Osteoblast (primary cell): ENCODE data around the gene PTOV1. TPM values are rescaled to one million over a fixed set of nuclear protein-coding genes. Genes with fewer than 3 reads are reported as not detected.

ENCODE experiments used
- DNase-seq: peaks from one replicate; pipeline ENCODE4 v3.0.0; 2011; ENCODE audit warnings: low spot score, mixed read lengths; ENCODE audit not compliant: insufficient read length; ENCODE audit errors: missing footprints
- H2AFZ ChIP-seq: 2 replicates; pipeline ENCODE4 v1.6.0; 2011; ENCODE audit warnings: mild to moderate bottlenecking, low read length
- H3K27ac ChIP-seq: 2 replicates; pipeline ENCODE4 v1.5.1; 2011; ENCODE audit warnings: mild to moderate bottlenecking, low read depth, low read length, moderate library complexity
- H3K27me3 ChIP-seq: 2 replicates; pipeline ENCODE4 v1.6.0; 2012; ENCODE audit warnings: mild to moderate bottlenecking, control low read depth, inconsistent platforms, low read length, moderate library complexity; ENCODE audit not compliant: insufficient read depth
- H3K36me3 ChIP-seq: 2 replicates; pipeline ENCODE4 v1.5.1; 2011; ENCODE audit warnings: mild to moderate bottlenecking, low read length, control low read depth, moderate library complexity; ENCODE audit not compliant: insufficient read depth
- H3K4me1 ChIP-seq: 2 replicates; pipeline ENCODE4 v1.5.1; 2011; ENCODE audit warnings: mild to moderate bottlenecking, low read length, control low read depth, moderate library complexity; ENCODE audit not compliant: insufficient read depth
- H3K4me2 ChIP-seq: 2 replicates; pipeline ENCODE4 v1.6.0; 2011; ENCODE audit warnings: mild to moderate bottlenecking, low read length; ENCODE audit not compliant: insufficient read depth
- H3K4me3 ChIP-seq: fragments of 200-600 bp; sonication (generic); 3 replicates; pipeline ENCODE4 v1.5.1; 2012; ENCODE audit warnings: mild to moderate bottlenecking, low read length, inconsistent platforms; ENCODE audit not compliant: insufficient read depth
- H3K79me2 ChIP-seq: 2 replicates; pipeline ENCODE4 v1.6.0; 2012; ENCODE audit warnings: mild to moderate bottlenecking, low read length, control low read depth, inconsistent platforms; ENCODE audit not compliant: insufficient read depth
- H3K9me3 ChIP-seq: 2 replicates; pipeline ENCODE4 v1.5.1; 2011; ENCODE audit warnings: low read depth, low read length, control low read depth
- H4K20me1 ChIP-seq: 2 replicates; pipeline ENCODE4 v1.6.0; 2012; ENCODE audit warnings: mild to moderate bottlenecking, low read length, control low read depth; ENCODE audit not compliant: insufficient read depth
- total RNA-seq: library from RNA; depleted of rRNA; stranded (reverse); fragments of >200 nt; gene quantifications from 2 replicates; pipeline ENCODE4 v1.2.3, GENCODE V29; 2012
- TF ChIP-seq, protein P1 (sequence below): IDR thresholded peaks from 2 replicates; pipeline ENCODE4 v1.5.1; 2011; ENCODE audit warnings: mild to moderate bottlenecking, low read depth, low read length, moderate library complexity; ENCODE audit errors: extremely low read depth

PTOV1 gene
- total RNA-seq, 1 donor, result 39.4 TPM

DNA sequence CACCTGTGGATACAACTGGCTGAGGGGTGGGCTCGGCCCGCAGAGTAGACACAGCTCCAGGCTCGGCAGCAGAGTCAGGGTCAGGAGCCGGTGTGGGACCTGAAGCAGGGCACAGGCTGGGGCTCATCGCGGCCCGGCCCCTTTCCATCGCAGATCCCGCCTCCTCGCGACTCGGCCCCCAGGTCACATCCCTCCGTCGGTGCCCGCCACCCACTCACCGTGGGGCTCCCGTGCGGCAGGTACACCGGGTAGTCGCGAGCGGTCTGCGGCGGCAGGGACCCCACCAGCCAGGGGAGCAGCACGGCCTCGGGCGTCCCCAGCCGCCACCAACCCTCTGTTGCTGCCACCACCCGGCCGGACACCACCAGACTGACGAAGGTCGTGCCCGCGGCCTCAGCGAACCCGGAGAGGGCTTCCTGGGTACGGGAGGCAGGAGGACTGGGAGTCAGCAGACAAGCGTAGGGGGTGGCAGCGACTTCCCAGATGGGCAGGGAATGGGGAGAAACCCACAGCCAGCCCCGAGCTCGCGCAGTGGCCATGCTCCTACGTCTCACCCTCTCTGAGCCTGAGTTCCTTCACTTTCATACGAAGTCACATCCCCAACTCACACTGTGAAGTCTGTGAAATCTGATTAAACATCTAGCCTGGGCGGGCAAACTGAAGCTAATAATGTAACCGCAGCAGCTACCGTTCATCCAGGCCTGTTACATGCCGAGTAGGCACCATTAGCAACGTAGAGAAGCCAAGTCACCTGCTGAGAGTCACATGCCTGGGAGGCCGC is 41.6 kb upstream of the PTOV1 start:
- DNase-seq, result peak; percentile 93
- no peaks in the 10 kb centered on the region for H3K79me2 ChIP-seq
- TF ChIP-seq, protein P1, sequence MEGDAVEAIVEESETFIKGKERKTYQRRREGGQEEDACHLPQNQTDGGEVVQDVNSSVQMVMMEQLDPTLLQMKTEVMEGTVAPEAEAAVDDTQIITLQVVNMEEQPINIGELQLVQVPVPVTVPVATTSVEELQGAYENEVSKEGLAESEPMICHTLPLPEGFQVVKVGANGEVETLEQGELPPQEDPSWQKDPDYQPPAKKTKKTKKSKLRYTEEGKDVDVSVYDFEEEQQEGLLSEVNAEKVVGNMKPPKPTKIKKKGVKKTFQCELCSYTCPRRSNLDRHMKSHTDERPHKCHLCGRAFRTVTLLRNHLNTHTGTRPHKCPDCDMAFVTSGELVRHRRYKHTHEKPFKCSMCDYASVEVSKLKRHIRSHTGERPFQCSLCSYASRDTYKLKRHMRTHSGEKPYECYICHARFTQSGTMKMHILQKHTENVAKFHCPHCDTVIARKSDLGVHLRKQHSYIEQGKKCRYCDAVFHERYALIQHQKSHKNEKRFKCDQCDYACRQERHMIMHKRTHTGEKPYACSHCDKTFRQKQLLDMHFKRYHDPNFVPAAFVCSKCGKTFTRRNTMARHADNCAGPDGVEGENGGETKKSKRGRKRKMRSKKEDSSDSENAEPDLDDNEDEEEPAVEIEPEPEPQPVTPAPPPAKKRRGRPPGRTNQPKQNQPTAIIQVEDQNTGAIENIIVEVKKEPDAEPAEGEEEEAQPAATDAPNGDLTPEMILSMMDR, result no peak
- peak overlapping the region; percentile 89 for H3K4me2 ChIP-seq
- peaks cover 2% of the 10 kb centered on the region for H4K20me1 ChIP-seq
- H3K4me1 ChIP-seq, result peaks cover 17% of the 10 kb centered on the region
- H3K27ac ChIP-seq, result peak overlapping the region; percentile 26
- H3K36me3 ChIP-seq, result peaks cover 20% of the 10 kb centered on the region
- peak overlapping the region; percentile 86 for H3K4me3 ChIP-seq
- H3K9me3 ChIP-seq, result no peaks in the 10 kb centered on the region
- H3K27me3 ChIP-seq, result no peaks in the 10 kb centered on the region
- peak overlapping the region; percentile 43 for H2AFZ ChIP-seq

DNA sequence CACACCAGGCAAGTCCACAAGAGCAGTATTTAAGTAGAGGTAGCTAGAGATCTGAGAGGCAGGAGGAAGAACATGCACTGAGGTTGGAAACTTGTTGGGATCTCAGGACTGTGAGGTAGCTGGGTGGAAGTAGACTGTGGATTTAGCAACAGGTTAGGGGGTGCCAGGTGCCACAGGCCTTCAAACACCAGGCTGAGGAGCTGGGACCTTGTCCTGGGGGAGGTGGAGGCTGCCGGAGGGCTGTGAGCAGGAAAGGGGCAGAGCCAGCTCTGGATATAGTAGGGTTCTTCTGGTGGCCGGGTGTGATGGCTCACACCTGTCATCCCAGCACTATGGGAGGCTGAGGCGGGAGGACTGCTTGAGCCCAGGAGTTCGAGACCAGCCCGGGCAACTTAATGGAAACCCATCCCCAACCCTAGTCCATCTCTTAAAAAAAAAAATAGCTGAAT is 41.0 kb upstream of the PTOV1 start:
- Histone ChIP-seq H3K4me1 (peaks cover 18% of the 10 kb centered on the region), H3K27me3 (no peaks in the 10 kb centered on the region), H3K9me3 (no peaks in the 10 kb centered on the region), H3K79me2 (no peaks in the 10 kb centered on the region), H3K4me3 (peak overlapping the region; percentile 86), H4K20me1 (peaks cover 2% of the 10 kb centered on the region), H3K4me2 (peak overlapping the region; percentile 89), H3K27ac (no peak overlapping the region), H3K36me3 (peaks cover 14% of the 10 kb centered on the region), H2AFZ (peak overlapping the region; percentile 43)
- TF ChIP-seq, protein P1, result no peak
- peak; percentile 51 for DNase-seq

DNA sequence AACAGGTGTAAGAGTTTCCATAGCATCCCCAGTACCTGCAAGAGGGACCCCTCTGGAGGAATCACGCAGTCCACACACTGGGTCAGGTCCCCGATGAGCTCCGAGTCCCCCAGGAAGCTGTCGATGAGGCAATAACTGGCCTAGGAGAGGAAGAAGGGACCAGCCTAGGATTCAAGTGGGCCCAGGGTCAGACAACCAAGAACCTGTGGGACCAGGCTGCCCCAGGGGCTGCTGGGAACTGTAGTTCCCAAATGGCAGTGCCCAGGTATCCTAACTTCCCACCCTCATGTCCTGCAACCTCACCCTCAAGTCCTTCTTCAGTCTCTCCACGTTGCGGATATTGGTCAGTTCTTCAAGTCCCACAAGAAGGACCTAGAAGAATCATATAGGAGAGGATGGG is 39.6 kb upstream of the PTOV1 start:
- Histone ChIP-seq H2AFZ (no peak overlapping the region), H3K9me3 (no peaks in the 10 kb centered on the region), H3K27me3 (no peaks in the 10 kb centered on the region), H3K79me2 (no peaks in the 10 kb centered on the region), H3K4me3 (no peak overlapping the region), H3K4me2 (no peak overlapping the region), H4K20me1 (peaks cover 2% of the 10 kb centered on the region), H3K4me1 (peaks cover 18% of the 10 kb centered on the region), H3K27ac (no peak overlapping the region), H3K36me3 (peaks cover 5% of the 10 kb centered on the region)
- TF ChIP-seq, protein P1, result no peak
- no peak for DNase-seq

DNA sequence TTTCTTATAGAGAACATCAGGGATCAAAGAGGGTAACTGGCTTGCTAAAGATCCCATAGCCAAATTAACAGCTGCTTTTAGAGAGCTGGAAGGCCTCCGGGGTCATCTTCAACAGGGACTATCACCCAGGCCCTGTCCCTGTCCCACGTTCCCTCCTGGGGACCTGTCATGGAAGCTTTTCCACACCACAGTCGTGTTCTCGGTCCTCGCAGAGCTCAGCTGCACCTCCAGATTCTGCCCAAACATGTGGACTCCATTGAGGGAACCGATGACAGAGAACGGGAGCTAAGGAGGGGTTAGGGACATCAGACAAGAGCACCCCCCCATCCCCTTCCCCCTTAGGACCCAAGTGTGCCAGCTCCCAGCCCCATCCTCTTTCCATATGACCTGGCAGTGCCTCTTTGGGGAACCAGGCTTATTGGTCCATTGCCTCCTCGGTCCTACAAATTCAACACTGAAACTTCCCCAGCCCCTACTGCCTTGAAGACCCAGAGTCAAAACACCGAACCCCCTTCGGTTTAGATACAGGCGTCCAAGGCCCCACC is 38.4 kb upstream of the PTOV1 start:
- peak overlapping the region; percentile 97 for H3K27ac ChIP-seq
- peak overlapping the region; percentile 90 for H3K4me2 ChIP-seq
- peaks cover 2% of the 10 kb centered on the region for H4K20me1 ChIP-seq
- TF ChIP-seq, protein P1, result no peak
- peak overlapping the region; percentile 87 for H2AFZ ChIP-seq
- H3K4me1 ChIP-seq, result peaks cover 22% of the 10 kb centered on the region
- no peaks in the 10 kb centered on the region for H3K27me3 ChIP-seq
- H3K9me3 ChIP-seq, result no peaks in the 10 kb centered on the region
- H3K36me3 ChIP-seq, result no peaks in the 10 kb centered on the region
- peak; percentile 86 for DNase-seq
- H3K4me3 ChIP-seq, result peak overlapping the region; percentile 85
- no peaks in the 10 kb centered on the region for H3K79me2 ChIP-seq
